Measurements from ENCODE around the gene ZBTB40. TPM values are rescaled to one million over a fixed set of nuclear protein-coding genes. Genes with fewer than 3 reads are reported as not detected.

ZBTB40 gene
- total RNA-seq, 1 donor from 2014 or later: 9.7 TPM

GRCh38 chr1:22553991-22554522 lies 102.4 kb downstream of the ZBTB40 start:
- DNase-seq (ENCODE audit: low read depth in 2 of 2): no peak

GRCh38 chr1:22555371-22555656 lies 103.7 kb downstream of the ZBTB40 start:
- DNase-seq (ENCODE audit: low read depth in 2 of 2): no peak

GRCh38 chr1:22556391-22557104 lies 104.9 kb downstream of the ZBTB40 start:
- no peak for DNase-seq (ENCODE audit: low read depth in 2 of 2)

GRCh38 chr1:22557341-22557950 lies 105.8 kb downstream of the ZBTB40 start:
- DNase-seq (ENCODE audit: low read depth in 2 of 2): no peak

- no peak for DNase-seq (ENCODE audit: low read depth in 2 of 2)
Observed at GRCh38 chr1:22562584-22563583, 111.2 kb downstream of the ZBTB40 start, which contains the start of gene EPHA8. Gene EPHA8, plus strand, starts transcription at chr1:22563489. Its CDS starts 147 bp downstream, at chr1:22563636.

GRCh38 chr1:22563671-22564602 lies 112.3 kb downstream of the ZBTB40 start:
- no peak for DNase-seq (ENCODE audit: low read depth in 2 of 2)

GRCh38 chr1:22566161-22566560 lies 114.5 kb downstream of the ZBTB40 start:
- DNase-seq (ENCODE audit: low read depth in 2 of 2): no peak

- no peak for DNase-seq (ENCODE audit: low read depth in 2 of 2)
Observed at GRCh38 chr1:22567197-22567596, 115.5 kb downstream of the ZBTB40 start.

GRCh38 chr1:22567994-22568393 lies 116.3 kb downstream of the ZBTB40 start:
- no peak for DNase-seq (ENCODE audit: low read depth in 2 of 2)

- no peak for DNase-seq (ENCODE audit: low read depth in 2 of 2)
Observed at GRCh38 chr1:22569269-22569668, 117.6 kb downstream of the ZBTB40 start.

- no peak for DNase-seq (ENCODE audit: low read depth in 2 of 2)
Observed at GRCh38 chr1:22570140-22570909, 118.7 kb downstream of the ZBTB40 start.

- no peak for DNase-seq (ENCODE audit: low read depth in 2 of 2)
Observed at GRCh38 chr1:22572818-22573217, 121.2 kb downstream of the ZBTB40 start.

GRCh38 chr1:22573237-22573636 lies 121.6 kb downstream of the ZBTB40 start:
- DNase-seq (ENCODE audit: low read depth in 2 of 2): no peak

GRCh38 chr1:22575532-22576149 lies 124.0 kb downstream of the ZBTB40 start:
- DNase-seq (ENCODE audit: low read depth in 2 of 2): no peak

GRCh38 chr1:22576150-22576544 lies 124.5 kb downstream of the ZBTB40 start:
- DNase-seq (ENCODE audit: low read depth in 2 of 2): no peak

- DNase-seq (ENCODE audit: low read depth in 2 of 2): no peak
Observed at GRCh38 chr1:22576617-22577016, 125.0 kb downstream of the ZBTB40 start.

- no peak for DNase-seq (ENCODE audit: low read depth in 2 of 2)
Observed at GRCh38 chr1:22578732-22579361, 127.2 kb downstream of the ZBTB40 start.

GRCh38 chr1:22579541-22580155 lies 128.0 kb downstream of the ZBTB40 start:
- no peak for DNase-seq (ENCODE audit: low read depth in 2 of 2)
